Measurements from ENCODE around the gene ITPR1.

The ITPR1 gene

GRCh38 chr3:4729061-4729973, 236.2 kb downstream of the ITPR1 start:
- DNase-seq (ENCODE audit: extremely low read depth, low read depth): no peak
- TF ChIP-seq CTCF (IDR thresholded peaks at IDR 0.05; ENCODE audit: low read depth, low read length): no peak

DNA sequence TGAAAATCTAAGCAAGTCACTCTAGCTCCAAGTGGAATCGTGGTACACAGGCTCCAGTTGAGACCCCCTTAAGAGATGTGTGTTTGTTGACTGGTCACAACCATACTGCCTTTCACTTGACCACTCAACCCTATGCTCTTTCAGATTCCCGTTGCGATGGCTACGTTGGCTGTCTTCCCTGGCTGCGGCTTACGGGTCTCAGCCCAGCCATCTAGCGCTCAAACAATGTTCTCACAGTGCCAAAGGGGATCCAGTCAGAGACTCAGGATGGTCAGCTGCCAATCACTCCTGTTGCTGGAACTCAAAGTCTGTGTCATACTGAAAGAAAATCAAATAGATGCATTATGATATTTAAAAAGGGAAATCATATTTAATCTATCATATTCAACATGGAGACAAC, 237.6 kb downstream of the ITPR1 start:
- TF ChIP-seq CTCF (IDR thresholded peaks at IDR 0.05; ENCODE audit: low read depth, low read length): no peak
- no peak for DNase-seq (ENCODE audit: extremely low read depth, low read depth)

DNA sequence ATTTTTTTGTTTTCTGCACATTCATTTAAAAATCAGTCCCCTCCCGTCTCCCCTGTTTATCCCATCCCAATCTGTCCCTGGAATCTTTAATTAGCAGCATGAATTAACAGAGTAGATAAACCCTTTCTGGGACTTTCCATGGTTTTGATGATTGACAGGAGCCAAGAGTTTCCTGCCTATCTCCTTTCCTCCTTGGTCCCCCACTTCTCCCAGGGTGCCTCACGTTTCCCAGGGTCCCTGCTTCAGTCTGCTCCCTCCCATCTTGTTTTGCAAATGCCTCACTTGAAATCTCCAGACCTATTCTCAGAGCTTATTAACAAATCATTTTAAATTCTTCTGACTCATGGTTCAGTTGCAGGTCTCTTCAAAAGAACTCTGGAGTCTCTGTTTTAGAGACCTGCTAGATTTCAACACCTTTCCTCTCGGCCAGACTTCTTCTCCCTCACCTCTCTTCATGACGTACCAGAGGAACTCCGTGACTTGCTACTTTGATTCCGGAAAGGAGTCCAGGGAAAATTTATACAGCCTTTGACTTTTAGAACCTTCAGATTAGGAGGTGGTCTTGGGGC, 238.5 kb downstream of the ITPR1 start:
- DNase-seq (ENCODE audit: extremely low read depth, low read depth): no peak
- TF ChIP-seq CTCF (IDR thresholded peaks at IDR 0.05; ENCODE audit: low read depth, low read length): no peak

DNA sequence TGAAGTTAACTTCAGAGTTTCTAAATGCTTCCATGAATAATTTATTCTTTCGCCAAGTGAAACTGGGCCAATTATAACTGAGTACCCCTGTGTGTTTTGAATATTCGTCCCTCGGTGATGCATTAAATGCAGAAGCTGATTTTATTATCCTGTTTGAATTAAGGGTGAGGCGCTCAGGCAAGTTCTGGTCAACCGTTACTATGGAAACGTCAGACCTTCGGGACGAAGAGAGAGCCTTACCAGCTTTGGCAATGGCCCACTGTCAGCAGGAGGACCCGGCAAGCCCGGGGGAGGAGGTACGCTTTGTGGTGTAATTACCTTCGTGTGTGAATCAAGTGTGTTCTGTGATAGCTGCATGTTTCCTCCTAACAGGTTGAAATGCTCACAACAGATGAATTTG, 239.8 kb downstream of the ITPR1 start:
- no peak for DNase-seq (ENCODE audit: extremely low read depth, low read depth)
- TF ChIP-seq CTCF (IDR thresholded peaks at IDR 0.05; ENCODE audit: low read depth, low read length): no peak

- no peak for TF ChIP-seq CTCF (IDR thresholded peaks at IDR 0.05; ENCODE audit: low read depth, low read length)
- DNase-seq (ENCODE audit: extremely low read depth, low read depth): no peak
These were observed 241.3 kb downstream of the ITPR1 start for GRCh38 chr3:4734454-4734853.

GRCh38 chr3:4735243-4735642, 242.1 kb downstream of the ITPR1 start:
- DNase-seq (ENCODE audit: extremely low read depth, low read depth): no peak
- TF ChIP-seq CTCF (IDR thresholded peaks at IDR 0.05; ENCODE audit: low read depth, low read length): no peak

- TF ChIP-seq CTCF (IDR thresholded peaks at IDR 0.05; ENCODE audit: low read depth, low read length): no peak
- DNase-seq (ENCODE audit: extremely low read depth, low read depth): no peak
These were observed 243.2 kb downstream of the ITPR1 start for GRCh38 chr3:4736284-4736861.
